ENCODE measurements around the gene AGA.

Gene AGA

DNA sequence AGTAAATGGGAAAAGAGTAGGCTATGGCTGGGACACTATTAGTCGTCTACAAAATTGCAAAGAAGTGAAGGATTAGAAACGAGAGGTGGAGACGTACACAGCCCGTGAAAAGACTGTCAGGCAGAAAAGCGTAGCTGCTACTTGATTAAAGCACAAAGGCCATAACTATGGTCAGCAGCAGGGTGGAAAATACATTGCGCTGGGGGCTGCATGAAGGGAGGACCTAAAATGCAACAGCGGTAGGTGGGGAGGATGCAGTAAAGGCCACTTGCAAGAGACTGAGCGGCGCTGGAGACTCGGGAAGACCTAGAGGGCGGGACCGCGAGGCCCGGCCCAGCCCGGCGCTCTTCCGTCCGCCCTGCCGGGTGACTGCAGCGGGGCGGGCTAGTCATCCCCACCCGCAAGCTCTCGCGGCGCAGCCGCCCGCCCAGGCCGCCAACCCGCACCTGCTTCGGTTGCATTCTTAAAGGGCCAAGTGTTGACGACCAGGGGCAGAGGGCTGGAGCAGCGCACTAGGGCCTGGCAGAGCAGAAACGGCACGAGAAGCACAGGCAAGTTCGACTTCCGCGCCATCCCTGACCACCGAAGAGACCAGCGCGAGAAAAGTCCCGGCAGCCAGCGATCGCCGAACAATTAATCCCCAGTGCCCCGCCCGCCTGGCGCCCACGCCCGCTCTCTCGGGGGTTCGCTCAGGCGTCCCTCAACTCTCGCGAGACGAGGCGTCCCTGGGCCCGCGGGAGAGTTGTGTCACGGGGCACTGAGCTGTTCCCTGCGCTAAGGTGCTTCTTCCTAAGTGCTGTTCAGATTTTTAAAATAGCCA lies at the start of gene AGA:
Gene AGA (minus strand): TSS at position 635 of the 820 bp plus-strand sequence. CDS start 62 bp downstream, at position 573.
- peak; percentile 92 for DNase-seq

DNA sequence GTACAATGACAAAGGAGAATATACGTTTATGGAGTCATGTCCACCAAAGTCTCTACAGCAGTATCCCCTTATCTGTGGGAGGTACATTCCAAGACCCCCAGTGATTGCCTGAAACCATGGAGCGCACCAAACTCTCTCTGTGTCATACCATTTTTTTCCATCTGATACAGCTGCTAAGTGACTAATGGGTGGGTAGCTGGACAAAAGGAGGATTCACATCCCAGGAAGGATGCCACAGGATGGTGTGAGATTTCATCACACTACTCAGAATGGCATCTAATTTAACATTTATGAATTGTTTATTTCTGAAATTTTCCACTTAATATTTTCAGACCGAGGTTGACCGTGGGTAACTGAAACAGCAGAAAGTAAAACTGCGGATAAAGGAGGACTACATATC lies 49.8 kb upstream of the AGA start:
- no peak for DNase-seq

DNA sequence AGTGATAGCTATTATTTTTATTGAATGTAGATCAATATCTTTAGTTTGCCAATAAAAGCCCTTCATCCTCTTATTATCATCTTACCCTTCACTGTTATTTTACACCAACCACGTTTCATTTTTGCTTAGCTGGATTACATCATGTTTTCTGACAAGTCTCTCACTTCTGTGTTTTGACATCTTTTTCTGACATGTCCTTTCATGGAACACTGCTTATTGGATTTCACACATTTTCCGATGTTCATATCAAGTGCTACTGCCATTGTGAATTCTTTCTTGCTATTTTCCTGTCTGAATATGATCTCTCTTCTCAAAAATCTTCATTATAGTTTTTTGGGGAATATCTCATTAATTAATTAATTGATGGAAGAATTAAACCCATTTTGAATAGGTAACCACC lies 48.5 kb upstream of the AGA start:
- DNase-seq, result no peak

DNA sequence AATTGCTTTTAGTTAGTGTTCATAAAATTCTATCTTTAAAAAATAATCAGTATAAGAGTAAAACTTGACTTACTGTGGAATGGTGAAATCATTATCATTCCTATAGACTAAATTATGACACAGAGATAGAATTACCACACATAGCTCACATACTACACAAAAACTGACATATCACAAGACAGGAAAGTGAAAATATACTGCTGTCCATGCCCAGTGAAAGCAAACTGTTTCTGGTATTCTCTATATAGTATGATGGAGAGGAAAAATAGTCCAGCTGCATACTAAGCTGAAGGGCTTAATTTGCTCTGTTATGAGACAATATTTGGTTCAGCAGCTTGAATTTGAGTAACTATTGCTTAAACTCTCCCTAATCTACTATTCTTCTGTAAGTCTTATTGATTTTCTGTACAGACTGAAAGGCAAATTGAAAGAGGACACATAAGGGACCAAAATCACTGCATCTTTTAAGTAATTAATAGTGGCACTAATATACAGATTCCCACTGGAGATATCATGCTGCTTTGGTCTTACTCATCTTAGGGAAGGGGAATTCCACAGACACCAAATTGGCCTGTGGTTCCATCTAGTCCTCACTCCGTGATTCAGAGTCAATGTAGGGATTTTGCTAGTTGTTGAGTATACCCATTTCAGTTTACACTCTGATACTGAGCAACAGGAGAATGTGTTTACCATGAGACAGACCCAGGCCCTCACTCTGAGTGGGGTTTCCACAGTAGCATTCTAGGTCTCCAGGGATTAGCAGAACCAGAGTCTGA lies 47.4 kb upstream of the AGA start:
- no peak for DNase-seq

DNA sequence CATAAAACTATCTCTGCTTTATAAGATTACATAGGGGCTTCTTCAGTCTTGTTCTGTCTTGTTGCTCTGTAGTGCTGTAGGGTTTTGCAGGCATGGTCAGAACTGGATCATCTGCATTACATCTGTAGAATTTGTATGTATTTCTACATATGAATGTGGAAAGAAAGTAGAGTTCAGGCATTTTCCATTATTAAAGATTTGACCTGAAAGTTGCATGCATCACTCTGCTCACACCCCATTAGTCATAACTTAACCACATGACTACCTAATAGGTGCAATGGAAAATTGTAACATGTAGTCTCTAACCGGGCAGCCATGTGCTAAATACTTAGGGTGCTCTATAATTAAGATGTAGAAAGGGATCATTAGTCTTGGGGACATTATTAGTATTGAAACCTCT lies 45.7 kb upstream of the AGA start:
- DNase-seq, result no peak

DNA sequence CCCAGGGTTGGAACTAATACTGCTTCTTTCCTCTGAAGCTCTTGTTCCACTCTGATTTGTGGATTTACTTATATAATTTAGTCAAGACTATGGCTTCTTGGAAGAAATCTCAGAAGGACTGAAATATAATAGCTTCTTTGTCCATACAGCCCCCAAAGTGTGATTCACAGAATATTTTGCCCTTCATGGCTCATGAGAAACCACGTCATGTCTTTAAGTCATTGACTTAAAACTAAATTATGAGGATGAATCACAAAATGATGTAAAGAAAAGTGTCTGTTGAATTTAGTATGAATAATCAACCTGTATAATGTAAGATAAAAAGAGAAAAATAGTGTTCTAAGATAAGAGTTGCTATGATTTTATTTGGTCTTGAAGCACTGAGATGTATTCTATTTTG lies 43.3 kb upstream of the AGA start:
- no peak for DNase-seq

DNA sequence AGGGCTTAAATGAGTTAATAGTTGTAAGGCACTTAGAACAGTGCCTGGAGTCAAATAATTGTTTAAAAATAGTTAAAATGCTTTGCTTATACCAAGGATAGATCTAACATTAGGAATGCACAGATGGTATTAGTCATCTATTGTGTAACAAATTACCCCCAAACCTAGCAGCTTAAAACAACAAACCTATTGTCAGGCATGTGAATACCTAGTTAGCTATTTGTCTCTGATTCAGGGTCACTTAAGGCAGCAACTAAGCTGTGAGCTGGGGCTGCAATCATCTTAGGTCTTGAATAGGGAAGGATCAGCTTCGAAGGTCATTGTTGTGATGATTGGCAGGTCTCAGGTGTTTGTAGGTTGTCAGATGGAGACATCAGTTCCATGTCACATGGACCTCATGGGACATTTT lies 42.4 kb upstream of the AGA start:
- no peak for DNase-seq

DNA sequence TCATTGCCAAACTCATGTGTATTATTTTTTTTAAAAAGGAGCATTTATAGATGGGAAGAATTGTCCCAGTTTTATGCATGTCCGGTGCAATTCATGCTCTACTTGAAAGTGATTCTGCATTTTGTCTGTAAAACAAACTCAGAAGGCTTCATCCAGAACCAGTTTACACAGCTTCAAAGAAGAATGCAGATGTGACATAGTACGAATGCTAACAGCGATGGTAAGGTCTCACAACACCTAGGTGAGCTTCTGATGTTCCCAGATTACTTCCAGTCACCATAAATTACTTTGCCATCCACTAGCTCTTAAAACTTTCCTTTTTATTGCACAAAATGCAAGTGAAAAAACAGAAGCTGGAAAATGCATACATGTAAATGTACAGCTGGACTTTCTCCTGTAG lies 41.5 kb upstream of the AGA start:
- DNase-seq, result no peak

DNA sequence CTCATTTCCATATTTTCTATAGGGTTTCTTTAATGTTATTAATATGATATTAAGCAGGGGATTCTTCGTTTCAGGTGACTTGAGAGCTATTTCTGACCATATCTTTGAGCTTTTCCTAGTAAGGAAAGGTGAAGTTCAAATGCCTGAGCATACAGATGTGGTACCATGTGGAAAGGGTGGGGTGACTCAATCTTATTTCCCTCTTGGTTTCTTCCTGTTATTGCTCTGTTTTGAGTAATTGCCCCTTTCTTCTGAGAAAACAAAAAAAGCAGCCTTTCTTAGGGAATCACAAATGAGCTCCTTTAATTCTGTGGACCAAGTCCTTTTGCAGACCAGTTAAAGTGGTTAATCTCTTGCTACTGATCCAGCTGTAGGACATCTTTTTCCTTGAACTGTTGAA lies 41.0 kb upstream of the AGA start:
- no peak for DNase-seq

DNA sequence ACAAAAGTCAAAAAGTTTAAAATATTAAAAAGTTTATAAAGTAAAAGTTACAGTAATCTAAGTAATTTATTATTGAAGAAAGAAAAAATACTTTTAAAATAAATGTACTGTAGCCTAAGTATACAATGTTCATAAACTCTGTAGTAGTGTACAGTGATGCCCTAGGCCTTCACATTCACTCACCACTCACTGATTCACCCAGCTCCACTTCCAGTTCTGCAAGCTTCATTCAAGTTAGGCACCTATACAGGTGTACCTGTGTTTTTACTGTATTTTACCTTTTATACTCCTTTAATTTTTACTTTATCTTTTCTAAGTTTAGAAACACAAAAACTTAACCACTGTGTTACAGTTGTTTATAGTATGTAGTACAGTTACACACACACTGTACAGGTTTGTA lies 40.1 kb upstream of the AGA start:
- no peak for DNase-seq

DNA sequence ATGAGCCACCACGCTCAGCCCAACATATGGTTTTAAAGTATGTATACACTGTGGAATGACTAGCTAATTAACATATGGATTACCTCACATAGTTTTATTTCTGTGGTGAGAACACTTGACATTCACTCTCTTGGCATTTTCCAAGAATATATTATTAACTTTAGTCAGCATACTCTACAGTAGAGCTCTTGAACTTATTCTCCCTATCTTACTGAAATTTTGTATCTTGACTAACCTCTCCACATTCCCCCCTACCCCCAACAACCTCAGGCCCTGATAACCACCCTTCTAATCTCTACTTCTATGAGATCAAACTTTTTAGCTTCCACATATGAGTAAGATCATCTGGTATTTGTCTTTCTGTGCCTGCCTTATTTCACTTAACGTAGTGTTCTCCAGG lies 38.6 kb upstream of the AGA start:
- no peak for DNase-seq

DNA sequence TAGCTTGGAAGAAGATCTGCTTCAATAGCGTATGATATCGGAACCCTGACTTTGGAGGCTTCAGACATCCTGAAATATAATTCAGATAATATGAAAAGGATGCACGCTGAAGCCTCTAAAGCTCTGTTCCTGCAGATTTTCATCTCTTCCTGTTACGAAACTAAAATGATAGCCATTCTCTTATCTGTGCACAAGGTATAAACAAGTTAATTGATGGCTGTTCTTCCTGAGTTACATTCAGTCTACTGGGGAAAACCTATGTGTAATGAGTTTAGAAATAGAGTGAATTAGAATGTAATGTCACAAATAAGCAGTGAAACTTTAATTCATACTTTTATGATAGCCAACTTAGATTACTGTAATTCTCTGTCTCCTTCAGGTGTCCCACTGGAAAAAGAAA lies 36.8 kb upstream of the AGA start:
- DNase-seq, result no peak

DNA sequence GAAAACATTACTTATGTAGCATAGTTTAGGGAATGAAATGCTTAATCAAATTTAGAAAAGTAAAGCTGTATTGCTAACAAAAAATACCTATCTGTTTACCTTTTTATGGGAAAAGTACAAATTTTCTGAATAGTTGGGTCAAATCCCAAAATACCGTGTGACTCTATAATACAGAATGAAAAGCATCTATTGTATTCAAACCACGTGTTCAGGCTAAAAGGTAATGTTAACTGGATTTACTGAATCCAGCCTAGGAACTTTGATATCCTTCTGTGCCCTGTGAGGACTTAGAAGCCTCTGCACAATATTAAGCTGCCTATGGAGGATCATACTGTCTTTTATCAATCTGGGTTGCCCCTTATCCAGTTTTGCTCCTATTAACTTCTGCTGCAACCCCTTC lies 36.3 kb upstream of the AGA start:
- no peak for DNase-seq

DNA sequence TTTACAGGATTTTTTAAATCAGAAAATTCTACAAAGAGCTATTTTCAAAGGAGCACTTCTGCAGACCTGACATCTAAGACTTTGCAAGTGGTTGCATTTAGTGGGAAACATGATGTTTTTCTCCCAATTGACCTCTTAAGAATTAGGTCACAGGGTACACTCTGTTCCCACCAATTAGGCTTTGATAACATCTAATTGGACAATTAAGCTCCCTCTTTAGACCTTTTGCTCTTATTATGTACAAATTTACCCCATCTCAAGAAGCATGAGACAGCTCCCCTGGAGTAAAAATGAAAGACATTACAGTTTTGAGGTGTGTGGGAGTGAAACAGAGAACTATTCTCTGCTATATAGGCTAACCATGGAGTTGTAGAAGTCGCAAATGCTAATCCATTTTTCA lies 31.8 kb upstream of the AGA start:
- no peak for DNase-seq

DNA sequence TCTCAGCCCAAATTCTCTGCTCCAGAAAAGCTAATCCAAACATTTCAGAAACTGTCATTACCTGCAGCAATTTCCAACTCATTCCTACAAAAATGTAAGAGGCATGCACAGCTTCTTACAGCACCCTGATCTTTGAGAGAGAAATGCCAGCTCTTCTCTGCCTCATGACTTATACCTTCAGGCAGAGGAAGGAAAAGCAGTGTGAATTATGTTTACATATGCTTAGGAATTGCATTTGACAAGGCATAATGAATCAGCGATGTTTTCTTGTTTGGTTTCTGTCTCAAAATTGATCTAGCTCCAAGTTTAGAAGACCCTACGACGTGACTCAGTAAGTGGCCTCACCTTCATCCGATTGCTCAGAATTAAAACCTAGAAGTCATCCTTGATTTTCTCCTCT lies 21.8 kb upstream of the AGA start:
- DNase-seq, result no peak

DNA sequence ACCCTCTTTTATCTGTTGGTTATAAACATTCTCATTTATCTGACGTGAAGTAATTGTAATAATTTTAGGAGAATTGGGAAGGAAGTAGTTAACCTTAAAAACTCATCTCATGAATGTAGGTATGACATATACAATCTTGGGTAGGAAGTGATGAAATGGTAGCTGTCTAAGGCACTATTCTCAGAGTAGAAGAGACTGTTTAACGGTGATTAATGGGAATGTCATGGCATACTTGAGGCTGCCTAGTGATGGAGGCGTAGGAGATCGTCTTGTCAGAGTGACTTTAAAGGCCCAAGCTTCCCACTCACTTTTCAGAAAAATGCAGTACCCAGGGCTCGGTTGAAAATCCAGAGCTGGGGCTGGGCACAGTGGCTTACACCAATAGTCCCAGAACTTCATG lies 19.4 kb upstream of the AGA start:
- no peak for DNase-seq

DNA sequence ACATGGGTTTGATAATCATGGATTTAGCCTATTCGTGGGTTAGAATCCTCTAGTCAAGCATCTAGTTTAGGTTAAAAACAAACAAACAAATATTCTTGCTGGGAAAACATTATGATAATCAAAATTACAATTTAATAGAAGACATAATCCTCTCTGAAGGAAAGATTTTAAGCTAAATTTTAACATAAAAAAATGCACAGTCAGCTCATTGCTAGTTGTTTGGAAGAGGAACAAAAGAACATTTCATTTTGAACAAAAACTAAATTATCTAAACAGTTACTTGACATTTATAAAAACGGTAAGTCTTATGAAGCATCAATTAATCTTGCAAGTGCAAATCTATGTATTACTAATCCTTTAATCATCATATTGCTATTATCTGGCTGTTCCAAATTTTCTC lies 18.2 kb upstream of the AGA start:
- DNase-seq, result no peak

DNA sequence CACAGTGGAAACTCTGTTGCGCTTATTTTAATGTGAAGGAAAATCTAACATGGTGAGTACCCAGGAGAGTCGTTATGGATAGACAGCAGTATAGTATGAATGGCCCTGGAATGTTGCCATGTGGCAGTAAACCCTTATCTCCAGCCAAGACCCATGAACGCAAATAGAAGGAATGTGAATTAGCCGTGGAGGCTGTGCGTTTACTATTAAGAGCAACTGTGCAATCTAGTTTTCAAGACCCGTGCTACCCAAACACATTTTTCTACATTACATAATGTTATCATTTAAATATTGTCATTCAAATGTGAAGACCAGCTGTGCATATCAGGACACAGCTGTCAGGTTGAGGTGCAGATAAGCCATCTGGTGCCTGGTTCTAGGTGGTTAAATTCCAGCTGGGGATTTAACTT lies 13.3 kb upstream of the AGA start:
- DNase-seq, result peak; percentile 36

DNA sequence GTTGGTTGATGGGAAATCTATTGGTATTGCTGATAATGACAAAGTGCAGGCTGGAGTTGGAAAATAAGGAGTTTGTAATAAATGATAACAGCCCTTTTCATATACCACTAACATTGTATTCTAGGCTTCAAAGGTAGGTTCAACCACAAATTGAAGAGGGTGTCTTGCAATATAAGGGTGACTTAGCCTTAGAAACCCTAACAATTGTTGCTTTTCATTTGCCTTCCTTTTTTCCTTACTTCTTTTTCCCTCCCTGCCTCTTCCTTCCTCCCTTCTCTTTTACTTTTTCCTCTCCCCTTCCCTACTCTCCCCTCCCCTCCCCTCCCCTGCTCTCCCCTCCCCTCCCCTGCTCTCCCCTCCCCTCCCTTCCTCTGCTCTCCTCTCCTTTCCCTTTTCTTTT lies 10.9 kb upstream of the AGA start:
- DNase-seq, result no peak

DNA sequence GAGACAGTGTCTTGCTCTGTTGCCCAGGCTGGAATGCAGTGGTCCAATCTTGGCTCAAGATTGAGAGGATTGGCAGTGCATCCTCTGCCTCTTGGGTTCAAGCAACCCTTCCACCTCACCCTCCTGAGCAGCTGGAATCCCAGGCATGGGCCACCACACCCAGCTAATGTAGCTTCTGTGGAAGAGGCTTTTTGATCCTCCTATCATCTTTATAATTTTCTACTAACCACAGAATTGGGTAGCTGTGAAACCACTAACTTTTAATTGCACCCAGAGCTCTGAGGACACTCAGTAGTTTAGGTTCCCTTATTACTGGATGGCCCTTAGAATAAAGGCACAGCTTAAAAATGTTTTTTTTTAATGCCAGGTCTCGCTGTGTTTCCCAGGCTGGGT lies 8.9 kb upstream of the AGA start:
- DNase-seq, result no peak

DNA sequence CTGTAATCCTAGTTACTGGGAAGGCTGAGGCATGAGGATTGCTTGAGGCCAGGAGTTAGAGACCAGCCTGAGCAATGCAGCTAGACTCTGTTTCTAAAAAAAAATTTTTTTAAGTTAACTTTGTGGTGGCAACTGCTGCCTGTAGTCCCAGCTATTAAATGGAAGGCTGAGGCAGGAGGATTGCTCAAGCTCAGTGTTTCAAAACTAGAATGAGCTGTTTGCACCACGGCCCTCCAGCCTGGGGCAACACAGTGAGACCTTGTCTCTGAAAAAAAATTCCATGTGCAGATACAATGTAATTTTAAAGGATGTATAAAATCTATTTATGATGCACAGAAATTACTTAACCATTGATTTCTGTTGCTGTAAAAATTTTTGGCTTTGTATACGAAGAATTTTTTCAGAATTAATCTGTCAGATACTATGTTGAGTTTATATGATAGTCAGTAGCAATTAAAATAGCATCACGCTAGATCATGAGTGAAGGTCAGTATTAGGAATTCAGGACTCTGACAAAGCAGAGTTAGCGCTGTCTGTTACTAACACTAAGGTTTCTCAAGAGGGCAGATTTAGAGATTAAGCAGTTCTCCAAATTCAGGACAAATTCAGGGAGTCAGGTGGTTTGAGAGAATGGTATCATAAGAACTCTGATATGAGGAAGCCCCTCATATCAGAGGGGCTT lies 8.3 kb upstream of the AGA start:
- no peak for DNase-seq

DNA sequence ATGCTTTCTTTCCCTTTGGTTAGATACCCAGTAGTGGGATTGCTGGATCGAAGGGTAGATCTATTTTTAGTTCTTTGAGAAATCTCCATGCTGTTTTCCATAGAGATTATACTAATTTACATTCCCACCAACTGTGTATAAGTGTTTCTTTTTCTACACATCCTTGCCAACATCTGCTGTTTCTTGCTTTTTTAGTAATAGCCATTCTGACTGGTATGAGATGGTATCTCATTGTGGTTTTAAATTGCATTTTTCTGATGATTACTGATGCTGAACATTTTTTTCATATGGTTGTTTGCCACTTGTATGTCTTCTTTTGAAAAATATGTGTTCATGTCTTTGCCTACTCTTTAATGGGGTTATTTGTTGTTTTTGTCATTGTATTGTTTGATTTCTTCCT lies 6.6 kb upstream of the AGA start:
- DNase-seq, result no peak

DNA sequence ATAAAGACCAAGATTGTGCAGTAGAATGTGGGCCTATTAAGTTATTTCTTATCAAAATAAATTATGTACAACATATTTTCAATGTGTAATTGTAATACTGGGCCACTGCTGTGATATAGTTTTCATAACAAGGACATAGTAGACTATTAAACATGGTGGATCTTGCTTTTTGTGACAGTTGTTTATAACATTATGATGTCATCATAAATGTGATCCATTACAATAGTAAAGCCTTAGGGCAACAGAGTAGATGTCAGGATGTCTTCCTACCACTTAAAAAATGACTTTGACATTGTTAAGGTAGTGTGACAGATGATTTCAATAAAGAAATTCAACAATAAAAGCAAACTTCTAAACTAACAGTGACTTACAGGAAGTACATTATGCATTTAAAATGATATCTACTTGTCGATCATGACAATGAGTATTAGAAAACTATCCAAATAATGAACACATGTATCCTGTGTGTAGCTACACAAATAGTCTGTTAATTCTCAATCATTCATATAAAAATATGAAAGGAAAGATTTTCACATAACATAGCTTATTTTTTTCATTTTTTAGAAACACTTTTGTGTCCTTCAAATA lies 5.3 kb upstream of the AGA start:
- no peak for DNase-seq

DNA sequence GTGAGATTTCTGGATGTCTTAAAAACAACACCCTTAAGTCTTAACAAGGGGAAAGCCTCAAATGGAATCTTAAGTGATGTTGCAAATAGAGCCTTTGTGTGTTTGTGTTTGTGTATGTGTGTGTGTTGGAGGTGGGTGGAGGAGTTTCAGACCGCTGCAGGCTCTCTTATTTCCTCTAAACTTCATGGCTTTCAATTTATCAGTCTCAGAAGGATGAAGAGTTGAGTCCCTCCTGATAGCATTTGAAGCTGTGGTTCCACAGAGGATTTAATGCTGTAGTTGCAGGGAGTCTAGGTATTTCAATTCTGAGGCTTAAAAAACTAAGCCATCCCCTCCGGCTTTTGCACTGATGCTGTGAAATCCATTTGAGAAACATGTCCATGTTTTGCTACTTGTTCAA lies 4.3 kb upstream of the AGA start:
- no peak for DNase-seq
